ENCODE data around the gene USP4.

DNA sequence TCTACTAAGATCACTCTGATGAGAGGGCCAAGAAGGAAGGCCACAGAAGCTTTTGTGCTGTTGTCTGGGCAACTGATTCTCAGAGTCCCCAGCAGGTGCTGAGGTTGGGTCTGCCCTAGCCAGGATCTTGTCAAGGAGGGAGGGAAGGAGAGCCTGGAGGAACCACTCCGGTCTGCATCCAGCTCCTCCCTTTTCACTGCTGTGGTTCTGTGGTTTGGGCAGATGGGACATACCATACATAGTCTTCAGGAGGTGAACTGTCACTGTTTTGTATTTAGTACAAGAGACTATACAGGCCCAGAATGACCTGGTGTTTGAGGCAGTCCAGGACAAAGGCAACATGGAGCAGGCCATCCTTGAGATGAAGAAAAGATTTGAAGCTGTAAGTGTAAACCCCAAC lies 84.7 kb downstream of the USP4 start:
- TF ChIP-seq, protein P1, sequence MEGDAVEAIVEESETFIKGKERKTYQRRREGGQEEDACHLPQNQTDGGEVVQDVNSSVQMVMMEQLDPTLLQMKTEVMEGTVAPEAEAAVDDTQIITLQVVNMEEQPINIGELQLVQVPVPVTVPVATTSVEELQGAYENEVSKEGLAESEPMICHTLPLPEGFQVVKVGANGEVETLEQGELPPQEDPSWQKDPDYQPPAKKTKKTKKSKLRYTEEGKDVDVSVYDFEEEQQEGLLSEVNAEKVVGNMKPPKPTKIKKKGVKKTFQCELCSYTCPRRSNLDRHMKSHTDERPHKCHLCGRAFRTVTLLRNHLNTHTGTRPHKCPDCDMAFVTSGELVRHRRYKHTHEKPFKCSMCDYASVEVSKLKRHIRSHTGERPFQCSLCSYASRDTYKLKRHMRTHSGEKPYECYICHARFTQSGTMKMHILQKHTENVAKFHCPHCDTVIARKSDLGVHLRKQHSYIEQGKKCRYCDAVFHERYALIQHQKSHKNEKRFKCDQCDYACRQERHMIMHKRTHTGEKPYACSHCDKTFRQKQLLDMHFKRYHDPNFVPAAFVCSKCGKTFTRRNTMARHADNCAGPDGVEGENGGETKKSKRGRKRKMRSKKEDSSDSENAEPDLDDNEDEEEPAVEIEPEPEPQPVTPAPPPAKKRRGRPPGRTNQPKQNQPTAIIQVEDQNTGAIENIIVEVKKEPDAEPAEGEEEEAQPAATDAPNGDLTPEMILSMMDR (conservative IDR thresholded peaks at IDR 0.05; ENCODE audit: low read depth in 2 of 2): no peak
- no peak for TF ChIP-seq CREB1 (CRISPR knock-in tag; IDR thresholded peaks at IDR 0.05; ENCODE audit: low read depth)
- TF ChIP-seq, protein P2, sequence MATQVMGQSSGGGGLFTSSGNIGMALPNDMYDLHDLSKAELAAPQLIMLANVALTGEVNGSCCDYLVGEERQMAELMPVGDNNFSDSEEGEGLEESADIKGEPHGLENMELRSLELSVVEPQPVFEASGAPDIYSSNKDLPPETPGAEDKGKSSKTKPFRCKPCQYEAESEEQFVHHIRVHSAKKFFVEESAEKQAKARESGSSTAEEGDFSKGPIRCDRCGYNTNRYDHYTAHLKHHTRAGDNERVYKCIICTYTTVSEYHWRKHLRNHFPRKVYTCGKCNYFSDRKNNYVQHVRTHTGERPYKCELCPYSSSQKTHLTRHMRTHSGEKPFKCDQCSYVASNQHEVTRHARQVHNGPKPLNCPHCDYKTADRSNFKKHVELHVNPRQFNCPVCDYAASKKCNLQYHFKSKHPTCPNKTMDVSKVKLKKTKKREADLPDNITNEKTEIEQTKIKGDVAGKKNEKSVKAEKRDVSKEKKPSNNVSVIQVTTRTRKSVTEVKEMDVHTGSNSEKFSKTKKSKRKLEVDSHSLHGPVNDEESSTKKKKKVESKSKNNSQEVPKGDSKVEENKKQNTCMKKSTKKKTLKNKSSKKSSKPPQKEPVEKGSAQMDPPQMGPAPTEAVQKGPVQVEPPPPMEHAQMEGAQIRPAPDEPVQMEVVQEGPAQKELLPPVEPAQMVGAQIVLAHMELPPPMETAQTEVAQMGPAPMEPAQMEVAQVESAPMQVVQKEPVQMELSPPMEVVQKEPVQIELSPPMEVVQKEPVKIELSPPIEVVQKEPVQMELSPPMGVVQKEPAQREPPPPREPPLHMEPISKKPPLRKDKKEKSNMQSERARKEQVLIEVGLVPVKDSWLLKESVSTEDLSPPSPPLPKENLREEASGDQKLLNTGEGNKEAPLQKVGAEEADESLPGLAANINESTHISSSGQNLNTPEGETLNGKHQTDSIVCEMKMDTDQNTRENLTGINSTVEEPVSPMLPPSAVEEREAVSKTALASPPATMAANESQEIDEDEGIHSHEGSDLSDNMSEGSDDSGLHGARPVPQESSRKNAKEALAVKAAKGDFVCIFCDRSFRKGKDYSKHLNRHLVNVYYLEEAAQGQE (IDR thresholded peaks at IDR 0.05; ENCODE audit: unreplicated experiment): no peak
- TF ChIP-seq EZH2 (IDR thresholded peaks at IDR 0.05; ENCODE audit: low read depth, unreplicated experiment): no peak
- no peak for TF ChIP-seq POLR2AphosphoS5 (IDR thresholded peaks at IDR 0.05; ENCODE audit: low read depth)
- TF ChIP-seq ZNF114 (CRISPR knock-in tag; IDR thresholded peaks at IDR 0.05): no peak
- no peak for TF ChIP-seq JUNB (IDR thresholded peaks at IDR 0.05; ENCODE audit: unreplicated experiment)
- TF ChIP-seq STAT1 (IDR thresholded peaks at IDR 0.05; ENCODE audit: unreplicated experiment): no peak
- TF ChIP-seq ZNF331 (CRISPR knock-in tag; IDR thresholded peaks at IDR 0.05; ENCODE audit: low read depth): no peak
- no peak for TF ChIP-seq EZH2phosphoT487 (IDR thresholded peaks at IDR 0.05; ENCODE audit: unreplicated experiment)

All from GM23338 (cell line).